LNCAP (cell line): ENCODE results near the gene CHMP1A.

Experiments
- TF ChIP-seq, protein P1 (sequence below): fragments of 450-650 bp; IDR thresholded peaks from 2 replicates; pipeline ENCODE4 v1.5.1; 2017; ENCODE audit warnings: mild to moderate bottlenecking

Gene CHMP1A

DNA sequence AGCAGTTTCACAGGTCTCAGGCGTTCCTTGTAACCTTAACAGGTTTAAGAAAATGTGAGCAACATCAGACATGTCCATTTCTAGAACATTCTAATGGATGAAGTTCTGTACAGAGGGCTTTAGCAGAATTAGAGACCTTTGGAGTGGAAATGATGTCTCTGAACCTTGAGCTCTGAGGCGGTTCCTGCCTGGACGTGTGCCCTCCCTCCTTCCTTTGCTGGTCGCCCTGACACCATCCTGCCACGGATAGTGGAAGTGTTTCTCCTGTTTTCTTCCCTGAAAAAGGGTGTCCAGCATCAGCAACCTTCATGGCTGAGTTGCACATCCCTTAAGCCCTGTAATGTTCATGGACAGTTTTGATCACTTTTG is 11.3 kb upstream of the CHMP1A start:
- TF ChIP-seq, protein P1, sequence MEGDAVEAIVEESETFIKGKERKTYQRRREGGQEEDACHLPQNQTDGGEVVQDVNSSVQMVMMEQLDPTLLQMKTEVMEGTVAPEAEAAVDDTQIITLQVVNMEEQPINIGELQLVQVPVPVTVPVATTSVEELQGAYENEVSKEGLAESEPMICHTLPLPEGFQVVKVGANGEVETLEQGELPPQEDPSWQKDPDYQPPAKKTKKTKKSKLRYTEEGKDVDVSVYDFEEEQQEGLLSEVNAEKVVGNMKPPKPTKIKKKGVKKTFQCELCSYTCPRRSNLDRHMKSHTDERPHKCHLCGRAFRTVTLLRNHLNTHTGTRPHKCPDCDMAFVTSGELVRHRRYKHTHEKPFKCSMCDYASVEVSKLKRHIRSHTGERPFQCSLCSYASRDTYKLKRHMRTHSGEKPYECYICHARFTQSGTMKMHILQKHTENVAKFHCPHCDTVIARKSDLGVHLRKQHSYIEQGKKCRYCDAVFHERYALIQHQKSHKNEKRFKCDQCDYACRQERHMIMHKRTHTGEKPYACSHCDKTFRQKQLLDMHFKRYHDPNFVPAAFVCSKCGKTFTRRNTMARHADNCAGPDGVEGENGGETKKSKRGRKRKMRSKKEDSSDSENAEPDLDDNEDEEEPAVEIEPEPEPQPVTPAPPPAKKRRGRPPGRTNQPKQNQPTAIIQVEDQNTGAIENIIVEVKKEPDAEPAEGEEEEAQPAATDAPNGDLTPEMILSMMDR = no peak

DNA sequence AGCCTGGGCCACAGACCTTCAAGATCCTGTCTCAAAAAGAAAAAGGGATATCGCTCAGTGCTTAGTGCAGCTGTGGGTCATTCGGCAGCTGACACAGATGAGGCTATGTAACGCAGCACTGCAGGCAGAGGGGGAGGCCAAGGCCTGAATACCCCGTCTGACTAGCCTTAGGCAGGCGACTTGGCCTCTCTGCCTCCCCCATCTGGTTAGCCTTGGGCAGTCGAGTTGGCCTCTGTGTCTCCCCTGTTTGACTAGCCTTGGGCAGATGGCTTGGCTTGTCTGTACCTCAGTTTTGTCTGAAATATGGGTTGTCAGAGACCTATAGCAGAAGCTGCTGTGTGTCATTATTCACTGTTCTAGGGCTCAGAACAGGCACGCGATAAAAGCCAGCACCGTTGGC is 10.1 kb upstream of the CHMP1A start:
- TF ChIP-seq, protein P1 = no peak

DNA sequence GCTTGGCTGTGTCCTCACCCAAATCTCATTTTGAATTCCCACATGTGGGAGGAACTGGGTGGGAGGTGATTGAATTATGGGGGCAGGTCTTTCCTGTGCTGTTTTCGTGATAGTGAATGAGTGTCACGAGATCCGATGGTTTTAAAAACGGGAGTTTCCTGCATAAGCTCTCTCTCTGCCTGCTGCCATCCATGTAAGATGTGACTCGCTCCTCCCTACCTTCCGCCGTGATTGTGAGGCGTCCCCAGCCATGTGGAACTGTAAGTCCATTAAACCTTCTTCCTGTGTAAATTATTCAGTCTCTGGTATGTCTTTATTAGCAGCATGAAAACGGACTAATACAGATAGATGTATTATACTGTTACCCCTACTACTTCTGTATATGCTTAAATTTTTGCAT is 3.7 kb upstream of the CHMP1A start:
- TF ChIP-seq, protein P1 = no peak

DNA sequence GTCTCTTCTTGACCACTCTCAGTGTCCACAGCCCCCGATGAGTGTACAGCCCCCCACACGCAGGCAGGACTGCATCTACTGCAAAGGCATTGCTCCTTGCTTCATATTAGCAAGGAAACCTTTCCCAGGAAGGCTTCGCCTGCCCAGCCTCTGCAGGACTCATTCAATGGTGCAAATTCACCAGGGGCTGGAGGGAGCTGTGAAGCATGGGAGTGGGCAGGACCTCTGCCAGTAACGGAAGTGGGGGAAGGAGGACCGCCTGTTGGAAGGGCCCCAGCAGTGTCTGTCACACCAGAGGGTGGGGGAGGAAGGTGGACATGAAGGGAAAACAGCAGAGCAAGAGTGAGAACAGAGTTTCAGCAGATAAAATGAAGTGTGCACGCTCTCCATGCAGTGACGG is 2.6 kb upstream of the CHMP1A start:
- TF ChIP-seq, protein P1 = no peak

DNA sequence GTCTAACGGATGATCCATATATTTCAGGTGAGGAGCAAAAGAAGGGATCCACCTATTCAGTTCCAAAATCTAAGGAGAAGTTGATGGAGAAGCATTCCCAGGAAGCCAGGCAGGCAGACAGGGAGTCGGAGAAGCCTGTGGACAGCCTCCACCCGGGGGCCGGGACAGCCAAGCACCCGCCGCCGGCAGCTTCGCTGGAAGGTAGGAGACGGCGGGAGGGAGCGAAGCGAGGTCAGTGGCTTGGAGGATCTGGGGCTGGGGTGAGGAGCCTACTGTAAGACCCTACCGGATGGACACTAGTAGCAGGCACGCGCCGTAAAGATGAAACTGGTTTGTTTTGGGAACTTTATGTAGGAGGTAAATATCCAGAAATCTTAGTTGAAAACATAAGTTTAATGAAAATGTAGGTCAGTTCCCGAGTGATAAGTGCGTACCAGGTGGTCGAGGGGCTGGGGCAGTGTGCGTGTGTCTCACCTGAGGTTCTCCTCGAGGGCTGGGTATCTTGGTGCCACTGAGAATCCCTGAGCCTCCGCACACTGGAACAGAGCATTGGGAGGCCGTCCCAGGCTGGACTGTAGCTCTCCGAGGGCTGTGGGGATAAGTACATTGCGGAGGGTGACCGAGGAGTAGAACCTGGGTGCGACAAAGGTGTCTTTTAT is 842 bp upstream of the CHMP1A start:
- TF ChIP-seq, protein P1 = no peak

DNA sequence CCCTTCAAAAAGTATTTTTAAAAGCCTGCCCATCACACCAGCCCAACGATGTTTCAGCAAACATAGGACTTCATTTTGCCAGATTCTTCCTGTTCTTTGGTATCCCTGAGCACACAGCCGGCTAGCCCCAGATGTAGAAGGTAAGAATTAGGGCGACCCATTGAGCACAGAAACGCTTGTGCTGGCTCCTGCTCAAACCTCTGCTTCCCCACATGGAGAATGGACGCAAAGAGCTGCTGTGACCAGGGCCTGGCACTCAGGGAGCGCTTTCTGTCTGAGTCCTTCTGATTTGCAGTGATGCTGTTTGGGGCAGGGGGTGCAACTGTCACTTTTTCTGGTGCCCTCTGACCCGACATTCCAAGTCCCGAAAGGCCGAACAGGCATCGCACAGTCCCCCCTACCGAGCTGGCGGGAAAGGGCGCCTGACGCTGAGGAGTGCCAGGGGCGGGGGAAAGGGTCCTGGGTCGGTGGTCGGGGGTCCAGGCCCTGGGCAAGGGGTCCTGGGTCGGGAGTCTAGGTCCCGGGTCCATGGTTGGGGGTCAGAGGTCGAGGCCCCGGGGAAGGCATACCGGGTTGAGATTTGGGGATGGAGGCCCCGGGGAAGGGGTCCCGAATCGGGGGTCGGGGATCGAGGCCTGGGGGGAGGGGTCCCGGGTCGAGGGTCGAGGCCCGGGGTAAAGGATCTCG is 930 bp downstream of the CHMP1A start:
- TF ChIP-seq, protein P1 = no peak

DNA sequence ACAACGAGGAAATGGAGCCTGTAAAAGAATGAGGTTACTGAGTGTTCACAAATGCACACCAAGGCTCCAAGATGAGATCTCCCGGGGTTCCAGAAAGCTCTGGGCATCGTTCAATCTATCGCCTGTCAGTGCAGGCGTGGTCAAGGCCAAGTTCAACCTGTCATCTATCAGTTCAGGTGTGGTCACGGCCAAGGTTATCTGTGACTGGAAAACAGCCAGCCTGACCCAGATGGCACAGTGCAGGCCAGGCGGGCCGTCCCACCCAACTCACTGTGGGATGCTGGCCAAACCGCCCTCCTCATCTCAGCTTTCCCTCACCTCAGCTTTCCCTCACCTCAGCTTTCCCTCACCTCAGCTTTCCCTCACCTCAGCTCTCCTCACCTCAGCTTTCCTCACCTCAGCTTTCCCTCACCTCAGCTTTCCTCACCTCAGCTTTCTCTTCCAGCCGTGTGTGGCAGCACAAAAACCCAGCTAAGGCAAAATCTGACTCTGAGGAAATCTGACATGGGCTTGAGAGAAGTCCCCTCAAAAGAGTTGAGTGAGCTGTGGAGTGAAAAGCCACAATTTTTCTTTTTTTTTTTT is 2.4 kb downstream of the CHMP1A start:
- TF ChIP-seq, protein P1 = no peak
